Stimulated activated CD4-positive, alpha-beta T cell treated with anti-CD3 and anti-CD28 coated beads, Interleukin-12 subunit alpha, Interleukin-12 subunit beta, amount 100 ng/mL, for 4 hours (primary cell): Measurements from ENCODE around the gene STEAP1B.
"Not testable (repeated sequence)": the region's sequence is repeated elsewhere in the genome, so short reads cannot be mapped to it uniquely, and the experiment has no call there.

ENCODE experiments used
- DNase-seq: peaks from one replicate; pipeline ENCODE4 v3.0.0-alpha.2; 2020

The STEAP1B gene

GRCh38 chr7:22499888-22500689 is at the start of gene STEAP1B:
Gene STEAP1B (minus strand): TSS chr7:22500188. CDS start chr7:22494855, 5,333 bp downstream.
- DNase-seq, result peak; percentile 86

- DNase-seq, result no peak
These were observed 49.1 kb upstream of the STEAP1B start for GRCh38 chr7:22549051-22549450.

- no peak for DNase-seq
These were observed 48.3 kb upstream of the STEAP1B start for GRCh38 chr7:22548313-22548712.

- DNase-seq, result no peak
These were observed 46.8 kb upstream of the STEAP1B start for GRCh38 chr7:22546769-22547168.

GRCh38 chr7:22545529-22545928 is 45.5 kb upstream of the STEAP1B start:
- DNase-seq, result no peak

- DNase-seq, result no peak
These were observed 44.3 kb upstream of the STEAP1B start for GRCh38 chr7:22544245-22544644.

- DNase-seq, result no peak
These were observed 43.2 kb upstream of the STEAP1B start for GRCh38 chr7:22543169-22543568.

- DNase-seq, result no peak
These were observed 42.7 kb upstream of the STEAP1B start for GRCh38 chr7:22542669-22543068.

- no peak for DNase-seq
These were observed 42.3 kb upstream of the STEAP1B start for GRCh38 chr7:22542254-22542653.

- no peak for DNase-seq
These were observed 41.8 kb upstream of the STEAP1B start for GRCh38 chr7:22541789-22542188.

- DNase-seq, result not testable (repeated sequence)
These were observed 28.5 kb upstream of the STEAP1B start for GRCh38 chr7:22528537-22528936.

- DNase-seq, result not testable (repeated sequence)
These were observed 24.5 kb upstream of the STEAP1B start for GRCh38 chr7:22524353-22524947.

GRCh38 chr7:22523478-22524352 is 23.7 kb upstream of the STEAP1B start:
- peak; percentile 14 for DNase-seq

GRCh38 chr7:22519560-22519959 is 19.6 kb upstream of the STEAP1B start:
- DNase-seq, result not testable (repeated sequence)

GRCh38 chr7:22516950-22517349 is 17.0 kb upstream of the STEAP1B start:
- not testable (repeated sequence) for DNase-seq

- DNase-seq, result not testable (repeated sequence)
These were observed 15.0 kb upstream of the STEAP1B start for GRCh38 chr7:22514963-22515362.

GRCh38 chr7:22507320-22507719 is 7.3 kb upstream of the STEAP1B start:
- DNase-seq, result not testable (repeated sequence)

- DNase-seq, result not testable (repeated sequence)
These were observed 6.5 kb upstream of the STEAP1B start for GRCh38 chr7:22506316-22507020.

- DNase-seq, result not testable (repeated sequence)
These were observed 4.5 kb upstream of the STEAP1B start for GRCh38 chr7:22504519-22504918.

- DNase-seq, result not testable (repeated sequence)
These were observed 2.1 kb upstream of the STEAP1B start for GRCh38 chr7:22502104-22502503.

- not testable (repeated sequence) for DNase-seq
These were observed 1.3 kb upstream of the STEAP1B start for GRCh38 chr7:22501336-22501735.

GRCh38 chr7:22499044-22499443 is 944 bp downstream of the STEAP1B start:
- DNase-seq, result no peak

- DNase-seq, result not testable (repeated sequence)
These were observed 3.1 kb downstream of the STEAP1B start for GRCh38 chr7:22496912-22497311.
